GM21529 (cell line): ENCODE measurements around the gene ATP5MG.

Experiments
- ATAC-seq: cut with Tn5 transposase; IDR thresholded peaks from one replicate; pipeline ENCODE4 v1.9.1; 2021; ENCODE audit not compliant: unreplicated experiment

ATP5MG gene

DNA sequence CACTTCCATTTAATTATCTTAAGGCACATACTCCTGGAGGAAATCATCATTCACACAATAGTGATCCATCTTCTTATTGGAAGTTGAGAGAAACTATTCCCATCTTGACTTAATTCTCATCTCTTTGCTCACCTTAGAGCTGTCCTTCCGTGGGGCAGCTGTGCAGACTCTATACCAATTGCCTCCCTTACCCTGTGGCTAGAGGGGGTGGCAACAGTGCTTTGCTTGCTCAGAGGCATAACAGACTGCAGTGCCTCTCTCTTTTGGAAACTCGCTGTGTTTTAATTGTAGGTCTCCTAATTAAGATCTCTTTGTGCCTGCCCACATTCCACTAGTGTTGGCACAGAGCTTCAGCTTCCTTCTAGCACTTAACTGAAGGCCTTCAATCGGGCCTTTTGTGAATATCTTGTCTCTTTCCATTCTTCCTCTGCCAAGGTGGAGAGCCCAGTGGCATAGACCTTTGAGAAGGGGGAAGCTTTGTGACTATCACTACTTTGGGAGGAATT, 40.4 kb downstream of the ATP5MG start:
- ATAC-seq = no peak

GRCh38 chr11:118442301-118442700, 40.9 kb downstream of the ATP5MG start:
- ATAC-seq = no peak

- ATAC-seq = no peak
These were observed 41.6 kb downstream of the ATP5MG start for GRCh38 chr11:118442908-118443589.

GRCh38 chr11:118443590-118444218, 42.3 kb downstream of the ATP5MG start:
- ATAC-seq = peak; percentile 42

- no peak for ATAC-seq
These were observed 46.0 kb downstream of the ATP5MG start for GRCh38 chr11:118447423-118447822.

DNA sequence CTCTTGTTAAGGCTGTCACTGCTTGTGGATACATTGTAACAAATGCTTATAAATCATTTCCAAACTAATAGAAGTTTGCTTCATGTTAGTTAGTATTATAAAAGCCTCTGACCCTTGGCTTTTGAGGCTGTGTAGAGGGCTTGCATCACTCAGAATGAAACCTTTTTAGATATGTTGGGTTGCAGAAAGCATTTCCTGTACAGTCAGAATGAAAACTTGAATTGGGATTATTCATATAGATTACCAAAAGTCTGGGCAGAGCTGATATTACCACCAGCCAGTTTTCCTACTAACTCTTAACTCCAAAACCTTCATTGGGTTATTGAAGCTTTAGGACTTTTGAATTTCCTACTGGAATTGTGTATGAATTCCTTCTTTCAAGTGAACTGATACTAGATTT, 46.9 kb downstream of the ATP5MG start:
- ATAC-seq = peak; percentile 86

GRCh38 chr11:118449316-118449918, 48.0 kb downstream of the ATP5MG start:
- no peak for ATAC-seq

DNA sequence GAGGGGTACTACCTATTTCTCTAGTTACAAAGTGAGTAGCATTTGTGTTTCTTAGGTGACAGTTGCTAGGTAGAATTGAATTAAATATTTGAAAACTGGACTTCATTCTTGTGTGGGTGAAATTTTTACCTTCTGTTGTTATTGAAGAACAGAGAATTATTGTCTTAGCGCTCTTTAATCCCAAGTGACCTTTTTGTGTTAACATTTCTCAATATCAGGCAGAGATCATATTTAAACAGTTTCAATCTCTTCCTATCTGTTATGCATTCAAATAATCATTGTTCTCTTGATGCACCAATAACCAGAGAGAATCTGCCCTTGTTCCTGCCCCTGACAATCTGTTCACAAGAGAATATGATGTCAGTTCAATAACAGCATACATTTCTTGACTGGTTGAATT, 49.0 kb downstream of the ATP5MG start:
- no peak for ATAC-seq
